Measurements from ENCODE around the gene MOB3A. TPM values are rescaled to one million over a fixed set of nuclear protein-coding genes. Genes with fewer than 3 reads are reported as not detected.
"Not testable (repeated sequence)": the region's sequence is repeated elsewhere in the genome, so short reads cannot be mapped to it uniquely, and the experiment has no call there.

MOB3A gene
- 10 to 100 TPM; 37.9 to 48.4 TPM for total RNA-seq
- long read RNA-seq, partial matches to known transcripts: 0 of 10 reads
- long read RNA-seq, other reads (novel, unspliced or antisense): 8 of 10 reads

GRCh38 chr19:2096034-2096479 lies at the start of gene MOB3A:
MOB3A (minus strand) TSS chr19:2096326; CDS start chr19:2078560, 17,766 bp downstream.
- peak; percentile 92 to 94 for DNase-seq
- ATAC-seq: peak; percentile 68
- intact Hi-C loops (cut with DNase I, micrococcal nuclease): no loop called here

GRCh38 chr19:2145831-2146241 lies 49.7 kb upstream of the MOB3A start:
- no peak for DNase-seq
- no peak for ATAC-seq
- intact Hi-C loops (cut with DNase I, micrococcal nuclease): no loop called here

- no peak for DNase-seq
- ATAC-seq: no peak
- intact Hi-C loops (cut with DNase I, micrococcal nuclease): no loop called here
Observed at GRCh38 chr19:2144190-2144589, 48.1 kb upstream of the MOB3A start.

DNA sequence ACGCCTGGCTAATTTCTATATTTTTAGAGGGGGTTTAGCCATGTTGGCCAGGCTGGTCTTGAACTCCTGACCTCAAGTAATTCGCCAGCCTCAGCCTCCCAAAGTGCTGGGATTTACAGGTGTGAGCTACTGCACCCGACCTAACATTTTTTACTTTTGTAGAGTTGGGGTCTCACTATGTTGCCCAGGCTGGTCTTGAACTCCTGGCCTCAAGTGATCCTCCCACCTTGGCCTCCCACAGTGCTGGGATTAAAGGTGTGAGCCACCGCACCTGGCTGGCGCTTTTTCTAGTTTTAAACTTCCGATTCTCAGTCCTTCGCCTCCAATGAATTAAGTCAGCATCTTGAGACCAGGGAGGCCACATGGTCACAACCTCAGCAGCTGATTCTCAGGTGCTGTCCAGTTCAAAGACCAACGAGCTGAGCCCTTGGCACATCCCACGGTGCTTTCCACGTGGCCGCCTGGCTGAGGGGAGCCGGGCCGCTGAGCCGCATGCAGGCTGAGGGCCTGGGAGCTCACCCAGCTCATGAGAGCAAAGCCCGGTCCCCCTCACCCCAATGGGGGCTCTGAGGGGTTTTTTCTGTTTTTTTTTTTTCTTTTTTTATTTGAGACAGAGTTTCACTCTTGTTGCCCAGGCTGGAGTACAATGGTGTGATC lies 46.2 kb upstream of the MOB3A start:
- intact Hi-C loops (cut with DNase I, micrococcal nuclease): no loop called here
- DNase-seq (no peak), ATAC-seq (no peak)

DNA sequence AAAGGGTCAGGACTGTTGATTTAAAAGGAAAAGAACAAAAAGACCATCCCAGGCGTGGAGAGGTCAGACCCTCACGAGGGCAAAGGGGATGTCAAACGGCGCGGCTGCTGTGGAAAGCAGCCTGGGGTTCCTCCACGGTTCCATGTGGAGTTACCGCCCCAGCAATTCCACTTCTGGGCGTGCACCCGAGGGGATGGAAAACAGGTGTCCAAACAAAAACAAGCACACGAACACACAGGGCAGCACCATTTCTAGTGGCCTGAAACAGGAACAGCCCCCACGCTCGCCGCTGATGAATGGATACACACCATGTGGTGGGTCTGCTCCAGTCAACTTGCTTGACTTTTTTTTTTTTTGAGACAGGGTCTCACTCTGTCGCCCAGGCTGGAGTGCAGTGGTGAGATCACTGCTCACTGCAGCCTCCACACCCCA lies 44.0 kb upstream of the MOB3A start:
- DNase-seq: no peak
- ATAC-seq: no peak
- intact Hi-C loops (cut with DNase I, micrococcal nuclease): no loop called here

DNA sequence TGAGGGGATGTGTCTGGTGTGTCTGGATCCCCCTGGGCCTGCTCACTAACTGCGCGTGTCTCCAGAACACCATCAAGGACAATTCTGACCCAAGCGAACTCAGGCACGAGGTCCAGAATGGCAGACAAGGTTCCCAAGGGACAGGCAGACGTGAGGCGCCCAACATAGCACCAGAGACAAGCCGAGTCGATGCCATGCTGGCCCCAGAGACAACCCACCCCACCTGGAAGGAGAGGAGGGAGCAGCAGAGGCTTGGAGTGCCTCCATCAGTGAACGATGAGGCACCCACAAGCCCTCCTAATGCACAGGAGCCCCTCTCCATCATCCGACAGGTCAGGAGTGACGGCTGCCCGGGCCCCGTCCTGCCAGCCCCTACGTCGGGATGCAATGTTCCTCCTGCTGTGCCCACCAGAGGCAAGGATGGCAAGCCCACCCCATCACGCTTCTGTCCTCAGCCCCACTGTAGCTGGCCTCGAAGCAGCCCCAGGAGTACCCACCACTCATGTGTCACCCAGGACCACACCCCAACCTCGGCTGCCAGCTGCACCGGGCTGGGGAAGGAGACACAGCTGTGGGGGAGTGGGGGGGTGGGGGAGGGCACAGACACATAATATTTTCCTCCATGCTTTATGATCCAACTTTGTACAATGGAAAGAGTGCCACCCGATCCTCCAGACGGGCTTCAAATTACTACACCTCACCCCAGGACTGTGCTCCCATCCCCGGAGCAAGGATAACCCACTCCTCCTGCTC lies 43.4 kb upstream of the MOB3A start:
- DNase-seq (no peak), ATAC-seq (no peak)
- intact Hi-C loops (cut with DNase I, micrococcal nuclease): no loop called here

DNA sequence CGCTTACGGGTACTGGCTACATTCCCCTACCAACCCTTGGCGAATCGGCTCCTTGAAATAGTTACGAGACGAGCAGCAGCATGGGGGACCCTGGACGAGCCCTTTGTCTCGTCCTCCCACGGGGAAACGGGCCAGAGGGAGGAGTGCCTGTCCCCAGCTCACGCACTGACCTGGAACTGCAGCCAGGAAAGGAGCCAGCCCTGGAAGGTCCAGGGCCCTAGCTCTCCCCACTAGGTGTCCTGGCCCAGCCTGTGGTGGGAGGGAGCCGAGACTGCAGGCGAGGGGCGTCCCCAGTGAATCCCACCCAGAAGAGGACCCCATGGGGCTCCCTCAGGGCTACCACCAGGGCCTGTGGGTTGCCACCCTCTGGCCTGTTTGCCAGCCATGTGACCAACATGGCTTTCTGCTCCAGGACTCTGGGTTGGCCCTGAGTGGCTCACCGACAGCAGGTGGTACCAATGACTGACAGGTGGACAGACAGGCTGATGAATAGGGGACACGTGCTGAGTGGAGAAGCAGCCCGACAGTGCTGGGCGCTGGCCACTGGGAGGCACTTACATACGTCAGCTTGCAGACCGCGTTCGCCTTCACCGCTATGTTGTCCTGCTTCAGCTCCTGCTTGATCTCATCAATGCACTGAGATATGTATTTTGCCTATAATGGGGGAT lies 42.1 kb upstream of the MOB3A start:
- DNase-seq: no peak
- ATAC-seq: no peak
- intact Hi-C loops (cut with DNase I, micrococcal nuclease): no loop called here

- intact Hi-C loops (cut with DNase I, micrococcal nuclease): no loop called here
- no peak for ATAC-seq
Observed at GRCh38 chr19:2136796-2137195, 40.7 kb upstream of the MOB3A start.

DNA sequence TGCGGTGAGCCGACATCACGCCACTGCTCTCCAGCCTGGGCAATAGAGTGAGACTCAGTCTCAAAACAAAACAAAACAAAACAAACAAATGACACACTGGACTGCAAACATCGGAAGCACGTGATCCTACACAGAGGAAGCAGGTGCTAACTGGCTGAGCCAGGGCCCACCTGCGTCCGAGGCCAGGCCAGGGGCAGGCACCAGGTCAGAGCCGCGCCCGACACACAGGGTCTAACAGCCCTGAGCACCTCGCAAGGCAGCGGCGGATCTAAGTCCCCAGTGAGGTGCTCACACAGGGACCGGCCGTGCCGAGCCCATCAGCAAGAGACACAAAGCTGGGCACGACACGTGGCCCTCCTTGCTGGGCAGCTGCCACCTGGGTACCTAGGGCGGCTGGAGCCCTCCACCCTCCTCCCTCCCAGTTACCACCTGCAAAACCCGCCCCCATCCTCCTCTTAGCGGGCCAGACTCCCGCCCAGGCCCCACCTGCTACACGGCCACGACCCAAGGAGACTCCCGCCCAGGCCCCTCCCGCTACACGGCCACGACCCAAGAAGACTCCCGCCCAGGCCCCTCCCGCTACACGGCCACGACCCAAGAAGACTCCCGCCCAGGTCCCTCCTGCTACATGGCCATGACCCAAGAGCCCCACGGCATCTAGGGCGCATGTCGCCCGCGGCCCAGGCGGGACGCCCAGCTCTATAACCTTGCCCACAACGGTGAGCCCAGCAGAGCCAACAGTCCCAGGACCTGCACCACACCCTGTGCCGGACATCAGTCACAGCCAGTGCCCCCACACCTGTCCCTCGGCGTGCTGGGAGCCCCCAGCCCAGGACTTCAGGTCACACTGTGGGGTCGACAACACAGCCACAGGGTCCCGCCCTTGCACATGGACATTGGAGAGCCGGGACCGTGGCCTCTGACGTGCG lies 39.6 kb upstream of the MOB3A start:
- intact Hi-C loops (cut with DNase I, micrococcal nuclease): no loop called here
- DNase-seq (no peak), ATAC-seq (peak; percentile 50)

More at GRCh38 chr19:2136796-2137195, 40.7 kb upstream of the MOB3A start:
- no peak for DNase-seq

- ATAC-seq: peak; percentile 44
- no peak for DNase-seq
- intact Hi-C loops (cut with DNase I, micrococcal nuclease): no loop called here
Observed at GRCh38 chr19:2132731-2133490, 36.8 kb upstream of the MOB3A start.

DNA sequence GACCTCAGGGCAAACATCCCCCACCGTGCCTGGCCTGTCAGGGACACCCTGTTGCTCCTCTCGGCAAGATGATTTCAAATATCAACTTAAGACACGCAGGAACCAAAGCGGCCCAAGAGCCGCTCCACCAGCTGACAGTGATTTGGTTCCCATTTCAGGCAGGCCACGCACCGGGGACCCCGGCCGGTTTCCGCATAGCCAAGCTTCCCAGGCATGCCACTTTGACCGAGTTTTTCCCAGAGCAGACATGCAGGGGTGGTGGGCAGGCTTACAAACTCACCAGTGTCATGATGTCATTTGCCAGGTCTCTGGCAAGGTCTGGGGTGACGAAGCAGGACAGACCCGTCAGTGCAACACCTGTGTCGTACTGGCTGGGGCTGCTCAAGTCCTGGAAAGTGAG lies 36.1 kb upstream of the MOB3A start:
- intact Hi-C loops (cut with DNase I, micrococcal nuclease): no loop called here
- no peak for DNase-seq
- no peak for ATAC-seq

DNA sequence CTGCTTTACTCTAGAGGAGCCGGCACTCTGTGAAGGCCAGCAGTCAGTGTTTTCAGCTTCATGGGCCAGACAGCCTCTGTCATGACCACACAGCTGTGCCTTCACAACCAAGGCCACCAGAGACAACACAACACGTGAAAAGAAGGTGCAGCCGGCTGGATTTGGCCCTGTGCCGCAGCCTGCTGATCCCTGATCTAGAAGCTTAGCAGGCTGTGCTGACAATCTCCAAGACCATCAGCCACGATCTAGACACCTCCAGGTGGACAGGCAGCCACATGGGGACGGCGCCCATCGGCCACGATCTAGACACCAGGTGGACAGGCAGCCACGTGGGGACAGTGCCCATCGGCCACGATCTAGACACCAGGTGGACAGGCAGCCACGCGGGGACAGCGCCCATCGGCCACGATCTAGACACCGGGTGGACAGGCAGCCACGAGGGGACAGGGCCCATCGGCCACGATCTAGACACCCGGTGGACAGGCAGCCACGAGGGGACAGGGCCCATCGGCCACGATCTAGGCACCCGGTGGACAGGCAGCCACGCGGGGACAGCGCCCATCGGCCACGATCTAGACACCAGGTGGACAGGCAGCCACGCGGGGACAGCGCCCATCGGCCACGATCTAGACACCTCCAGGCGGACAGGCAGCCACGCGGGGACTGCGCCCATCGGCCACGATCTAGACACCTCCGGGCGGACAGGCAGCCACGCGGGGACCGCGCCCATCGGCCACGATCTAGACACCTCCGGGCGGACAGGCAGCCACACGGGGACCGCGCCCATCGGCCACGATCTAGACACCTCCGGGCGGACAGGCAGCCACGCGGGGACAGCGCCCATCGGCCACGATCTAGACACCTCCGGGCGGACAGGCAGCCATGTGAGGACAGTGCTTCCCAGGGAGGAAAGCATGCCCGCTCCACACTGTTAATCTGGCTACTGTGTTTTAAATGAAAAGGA lies 35.2 kb upstream of the MOB3A start:
- ATAC-seq; intact Hi-C loops (cut with DNase I, micrococcal nuclease); DNase-seq: not testable (repeated sequence)

GRCh38 chr19:2129892-2130770 lies 34.0 kb upstream of the MOB3A start:
- intact Hi-C loops (cut with DNase I, micrococcal nuclease): no loop called here
- DNase-seq (no peak), ATAC-seq (peak; percentile 9)

DNA sequence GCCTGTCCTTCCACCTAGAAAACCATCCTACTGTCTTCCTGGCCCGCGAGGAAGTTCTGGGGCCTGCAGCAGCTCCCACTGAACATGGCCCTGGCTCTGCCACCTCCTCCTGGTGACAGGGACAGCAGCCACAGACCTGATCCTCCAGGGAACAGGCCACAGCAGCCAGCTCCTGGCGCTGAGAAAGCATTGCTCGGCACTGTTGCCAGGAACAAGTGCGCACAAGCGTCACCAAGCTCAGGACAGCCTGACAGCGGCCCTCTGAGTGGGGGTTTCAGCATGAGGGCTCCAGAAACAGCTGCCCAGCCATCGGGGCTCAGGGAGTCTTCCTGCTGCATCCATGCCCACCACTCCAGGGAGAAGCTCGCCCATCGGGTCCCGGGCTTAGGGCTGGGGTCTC lies 33.4 kb upstream of the MOB3A start:
- intact Hi-C loops (cut with DNase I, micrococcal nuclease): no loop called here
- ATAC-seq (no peak), DNase-seq (no peak)

DNA sequence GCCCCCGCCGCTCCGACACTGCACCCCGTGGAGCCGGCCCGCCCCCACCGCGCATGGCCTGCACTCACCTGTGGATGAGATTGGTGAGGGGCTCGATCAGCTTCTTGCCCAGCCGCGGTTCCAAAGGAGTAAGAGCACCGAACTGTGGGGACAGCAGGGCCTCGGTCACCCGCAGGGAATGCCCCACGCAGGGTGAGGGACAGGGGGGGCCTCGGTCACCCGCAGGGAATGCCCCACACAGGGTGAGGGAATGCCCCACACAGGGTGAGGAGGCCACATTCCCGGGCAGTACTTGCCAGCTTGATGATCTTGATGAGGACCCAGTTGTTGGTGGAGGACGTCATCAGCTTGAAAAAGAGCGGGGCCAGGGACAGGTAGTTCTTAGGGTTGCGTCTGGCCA lies 32.9 kb upstream of the MOB3A start:
- ATAC-seq: no peak
- no peak for DNase-seq
- intact Hi-C loops (cut with DNase I, micrococcal nuclease): no loop called here

GRCh38 chr19:2128252-2128651 lies 32.1 kb upstream of the MOB3A start:
- ATAC-seq; intact Hi-C loops (cut with DNase I, micrococcal nuclease); DNase-seq: not testable (repeated sequence)
